Sigmoid colon (tissue), 4 donors: ENCODE measurements around the gene PELI3.

Experiments
- CTCF ChIP-seq, 4 experiments: fragments of 450-650 bp in 3 of 4; fragments of 200-600 bp in 1 of 4; IDR thresholded peaks; one replicate each; pipeline ENCODE4 v1.5.1; 2016 to 2019; ENCODE audit warnings: antibody characterized with exemption in 4 of 4, mild to moderate bottlenecking in 3 of 4, moderate library complexity in 2 of 4
- POLR2A ChIP-seq, 2 donors: fragments of 450-650 bp; IDR thresholded peaks; one replicate each; pipeline ENCODE4 v1.6.1; 2016; ENCODE audit warnings: antibody characterized with exemption in 2 of 2, mild to moderate bottlenecking in 2 of 2, moderate library complexity in 2 of 2
- POLR2AphosphoS5 ChIP-seq, 4 donors: sonication (generic); formaldehyde crosslinking; IDR thresholded peaks; one replicate each; pipeline ENCODE4 v1.6.1; 2017; ENCODE audit warnings: antibody characterized with exemption in 4 of 4

DNA sequence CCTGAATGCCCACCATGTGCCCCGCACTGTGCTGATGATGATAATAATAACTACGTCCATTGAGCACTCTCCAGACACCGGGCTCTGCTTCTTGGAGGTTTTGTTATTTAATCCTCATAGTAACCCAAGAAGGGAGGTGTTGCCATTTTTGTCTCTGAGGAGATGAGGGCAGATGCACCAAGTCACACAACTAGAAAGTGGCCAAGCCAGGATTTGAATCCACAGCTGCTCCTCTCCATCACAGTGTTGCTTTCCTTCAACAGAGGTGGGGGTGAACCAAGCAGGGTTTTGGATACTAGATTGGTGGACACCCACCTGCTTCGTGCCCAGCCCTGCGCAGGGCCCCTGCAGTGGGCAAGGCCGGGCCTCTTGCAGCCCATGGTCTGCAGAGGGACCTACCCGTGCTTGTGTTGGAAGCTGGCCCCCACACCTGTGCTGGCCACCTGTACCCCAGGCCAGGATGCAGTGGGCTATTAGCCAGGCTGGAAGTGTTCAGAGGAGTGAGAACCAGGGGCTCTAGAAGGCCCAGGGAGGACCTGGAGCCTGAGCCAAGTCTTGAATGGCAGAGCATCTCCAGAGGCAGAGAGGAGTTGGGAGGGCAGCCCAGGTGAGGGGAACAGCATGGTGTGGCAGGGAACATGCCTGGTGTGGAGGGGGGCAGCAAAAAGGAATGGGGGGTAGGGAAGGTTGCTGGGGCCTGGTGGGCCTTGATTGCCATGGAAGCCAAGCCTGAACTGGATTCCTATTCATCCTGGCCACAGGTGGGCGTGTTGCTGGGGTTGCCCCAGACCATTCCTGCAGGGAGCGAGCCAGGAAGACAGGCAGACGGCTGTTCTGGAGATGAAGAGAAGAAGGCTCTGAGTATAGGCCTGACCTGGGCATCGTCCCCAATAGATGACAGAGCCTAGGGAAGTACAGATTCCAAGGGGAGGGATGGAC lies 10.8 kb downstream of the PELI3 start:
- TF ChIP-seq POLR2AphosphoS5 (IDR thresholded peaks at IDR 0.05) (no peak), CTCF (IDR thresholded peaks at IDR 0.05) (no peak), POLR2A (IDR thresholded peaks at IDR 0.05) (no peak)
